Panc1 (cell line): Measurements from ENCODE around the gene TEX54. TPM values are rescaled to one million over a fixed set of nuclear protein-coding genes. Genes with fewer than 3 reads are reported as not detected.

Source experiments
- ATAC-seq: fragments of 200-7000 bp; cut with Tn5 transposase; 2 replicates; pipeline ENCODE4 v1.9.1; 2020; ENCODE audit warnings: mild to moderate bottlenecking, moderate library complexity
- BruUV-seq: library from RNA; stranded (reverse); fragments of 400-500 nt; replicated peaks from 2 replicates; lab custom pipeline; 2021; lab: Mats Ljungman, UMichigan
- CTCF ChIA-PET: fragments of 300-600 bp; sonication (Branson Sonifier 250); formaldehyde crosslinking; loops from one replicate; lab custom pipeline; 2022; ENCODE audit warnings: antibody characterized with exemption; lab: Charles Lee
- POLR2A ChIA-PET: fragments of 300-600 bp; sonication (Branson Sonifier 250); formaldehyde crosslinking; loops from one replicate; lab custom pipeline; 2022; ENCODE audit warnings: antibody characterized with exemption; lab: Charles Lee
- DNase-seq: peaks from one replicate; pipeline ENCODE4 v3.0.0-alpha.2; 2010; ENCODE audit warnings: low read depth, low spot score
- H3K27ac ChIP-seq: 2 replicates; pipeline ENCODE4 v1.5.1; 2011; ENCODE audit warnings: mild to moderate bottlenecking, low read length, inconsistent platforms
- H3K27me3 ChIP-seq: fragments of 200-500 bp; sonication (Bioruptor generic); 2 replicates; pipeline ENCODE4 v1.6.0; 2014; ENCODE audit warnings: low read length, inconsistent platforms; ENCODE audit not compliant: control insufficient read depth, insufficient read depth
- H3K36me3 ChIP-seq: fragments of 200-500 bp; sonication (Bioruptor generic); 2 replicates; pipeline ENCODE4 v1.5.1; 2014; ENCODE audit warnings: inconsistent platforms, mild to moderate bottlenecking, low read length, moderate library complexity; ENCODE audit not compliant: control insufficient read depth, insufficient read depth
- H3K4me1 ChIP-seq: 2 replicates; pipeline ENCODE4 v1.5.1; 2011; ENCODE audit warnings: inconsistent platforms, mild to moderate bottlenecking, low read length, moderate library complexity; ENCODE audit not compliant: control insufficient read depth, insufficient read depth
- H3K4me3 ChIP-seq, 2 experiments: 2 replicates each; pipeline ENCODE4 v1.5.1; 2011 to 2012; ENCODE audit warnings: low read depth in 2 of 2, low read length in 2 of 2, mild to moderate bottlenecking in 2 of 2, inconsistent platforms in 1 of 2, moderate library complexity in 1 of 2
- H3K9me3 ChIP-seq: fragments of 200-500 bp; sonication (Bioruptor generic); 2 replicates; pipeline ENCODE4 v1.5.1; 2014; ENCODE audit warnings: low read depth, mild to moderate bottlenecking, inconsistent platforms, low read length, moderate library complexity; ENCODE audit not compliant: control insufficient read depth, insufficient read depth
- CTCF ChIP-seq: fragments of 450-650 bp; IDR thresholded peaks from 2 replicates; pipeline ENCODE4 v1.5.1; 2017; ENCODE audit warnings: mild to moderate bottlenecking
- POLR2AphosphoS5 ChIP-seq: IDR thresholded peaks from 2 replicates; pipeline ENCODE4 v1.6.1; 2012; ENCODE audit warnings: mild to moderate bottlenecking, low read depth, low read length, moderate library complexity
- REST ChIP-seq, 2 experiments: IDR thresholded peaks; 2 replicates each; pipeline ENCODE4 v1.6.1; 2011 to 2012; ENCODE audit warnings: low read depth in 2 of 2, control low read depth in 1 of 2, low read length in 1 of 2, mild to moderate bottlenecking in 1 of 2, moderate library complexity in 1 of 2; ENCODE audit not compliant: insufficient read depth in 1 of 2
- SIN3A ChIP-seq: IDR thresholded peaks from 2 replicates; pipeline ENCODE4 v1.6.1; 2012; ENCODE audit warnings: low read depth, mild to moderate bottlenecking, low read length, moderate library complexity, borderline replicate concordance; ENCODE audit not compliant: insufficient read depth
- TCF7L2 ChIP-seq: IDR thresholded peaks from 2 replicates; pipeline ENCODE4 v1.6.1; 2011; ENCODE audit warnings: mild to moderate bottlenecking, low read depth, low read length, inconsistent platforms
- in situ Hi-C: cut with HindIII; loops from 2 replicates; pipeline ENCODE4 v1.10.0; 2016; ENCODE audit warnings: low sequenced_read_pairs, low pct_unique_long_range_greater_than_20kb
- intact Hi-C: fragments of 100-400 bp; cut with micrococcal nuclease; formaldehyde crosslinking; loops from one replicate; pipeline ENCODE4 v1.10.0; 2022; ENCODE audit not compliant: unreplicated experiment
- total RNA-seq: library from RNA; stranded (reverse); gene quantifications from one replicate; pipeline ENCODE4 v1.2.1, GENCODE V29; 2021; ENCODE audit not compliant: unreplicated experiment

TEX54 gene
- total RNA-seq, 1 experiment from 2014 or later: not detected

GRCh38 chr11:62823677-62824076 is 9.0 kb downstream of the TEX54 start:
- H3K9me3 ChIP-seq: no peaks in the 10 kb centered on the region
- no peak overlapping the region for H3K27ac ChIP-seq
- H3K36me3 ChIP-seq: peaks cover 16% of the 10 kb centered on the region
- no peak for TF ChIP-seq SIN3A
- no peak for TF ChIP-seq POLR2AphosphoS5
- no peak for TF ChIP-seq CTCF
- no peak for TF ChIP-seq REST (IDR thresholded peaks at IDR 0.05; ENCODE audit: insufficient read depth in 1 of 2, low read depth in 2 of 2, low read length in 1 of 2)
- no peak for TF ChIP-seq TCF7L2
- no peak overlapping the region for H3K4me3 ChIP-seq
- no peaks in the 10 kb centered on the region for H3K27me3 ChIP-seq
- DNase-seq (no peak), ATAC-seq (no peak)
- H3K4me1 ChIP-seq: no peaks in the 10 kb centered on the region
- intact Hi-C loops (no loop called here), in situ Hi-C loops (no loop called here)
- no TSS peak for BruUV-seq
- ChIA-PET CTCF (interaction anchor here (0.6 kb wide), 1 partner anchor 33 kb away, joined by 3 read pairs; no protein-coding TSS in a partner anchor), POLR2A (no interaction called here)

- TF ChIP-seq SIN3A (no peak), POLR2AphosphoS5 (no peak), TCF7L2 (no peak), REST (IDR thresholded peaks at IDR 0.05; ENCODE audit: insufficient read depth in 1 of 2, low read depth in 2 of 2, low read length in 1 of 2) (no peak), CTCF (no peak)
- TSS peak; percentile 31 for BruUV-seq
- intact Hi-C loops (no loop called here), in situ Hi-C loops (no loop called here)
- H3K9me3 ChIP-seq: no peaks in the 10 kb centered on the region
- POLR2A ChIA-PET: interaction anchor here (0.7 kb wide), 1 partner anchor 15 kb away, joined by 11 read pairs; the partner anchor contains the start of gene TEX54
- H3K27ac ChIP-seq: no peak overlapping the region
- H3K4me3 ChIP-seq: no peak overlapping the region
- no peaks in the 10 kb centered on the region for H3K4me1 ChIP-seq
- no peaks in the 10 kb centered on the region for H3K36me3 ChIP-seq
- CTCF ChIA-PET: no interaction called here
- no peak for DNase-seq
- ATAC-seq: no peak
- H3K27me3 ChIP-seq: no peaks in the 10 kb centered on the region
Observed at GRCh38 chr11:62817129-62817528, 15.5 kb downstream of the TEX54 start.
